GM12874 (cell line): ENCODE results near the gene EEF1B2.

Experiments
- CTCF ChIP-seq: IDR thresholded peaks from 2 replicates; pipeline ENCODE4 v1.5.1; 2011; ENCODE audit warnings: low read depth, mild to moderate bottlenecking, control low read depth, low read length, moderate library complexity; ENCODE audit not compliant: insufficient read depth

EEF1B2 gene

GRCh38 chr2:206201075-206201848 is 41.6 kb downstream of the EEF1B2 start:
- no peak for TF ChIP-seq CTCF

- TF ChIP-seq CTCF = no peak
These were observed 42.8 kb downstream of the EEF1B2 start for GRCh38 chr2:206202446-206202845.

- no peak for TF ChIP-seq CTCF
These were observed 43.6 kb downstream of the EEF1B2 start for GRCh38 chr2:206203331-206203730.

- TF ChIP-seq CTCF = no peak
These were observed 45.0 kb downstream of the EEF1B2 start for GRCh38 chr2:206204710-206205109.

- no peak for TF ChIP-seq CTCF
These were observed 49.2 kb downstream of the EEF1B2 start for GRCh38 chr2:206208900-206209299.

- TF ChIP-seq CTCF = no peak
These were observed 52.1 kb downstream of the EEF1B2 start for GRCh38 chr2:206211657-206212255.
